Activated B cell treated with CpG ODN at 0.5 μM for 24 hours (primary cell): ENCODE measurements around the gene MUC2. TPM values are rescaled to one million over a fixed set of nuclear protein-coding genes. Genes with fewer than 3 reads are reported as not detected.

ENCODE experiments used
- ATAC-seq: fragments of 200-7000 bp; cut with Tn5 transposase; one replicate; pipeline ENCODE4 v1.10.0; 2021; ENCODE audit warnings: low read depth, mild to moderate bottlenecking, moderate library complexity
- CTCF ChIA-PET: fragments of 350-600 bp; sonication (Branson Sonifier 250); formaldehyde crosslinking; loops from one replicate; lab custom pipeline; 2021; ENCODE audit warnings: antibody characterized with exemption; lab: Charles Lee
- POLR2A ChIA-PET: fragments of 350-600 bp; sonication (Branson Sonifier 250); formaldehyde crosslinking; loops from one replicate; lab custom pipeline; 2021; ENCODE audit warnings: antibody characterized with exemption; lab: Charles Lee
- DNase-seq: peaks from one replicate; pipeline ENCODE4 v3.0.0; 2022
- H3K27ac Mint-ChIP-seq: one replicate; pipeline ENCODE4 v1.8.0; 2020; ENCODE audit warnings: mixed read lengths
- H3K27me3 Mint-ChIP-seq: one replicate; pipeline ENCODE4 v1.8.0; 2021; ENCODE audit warnings: mixed read lengths
- H3K36me3 Mint-ChIP-seq: one replicate; pipeline ENCODE4 v1.8.0; 2021; ENCODE audit warnings: low read depth, mixed read lengths
- H3K4me1 Mint-ChIP-seq: one replicate; pipeline ENCODE4 v1.8.0; 2021; ENCODE audit warnings: mixed read lengths
- H3K4me3 Mint-ChIP-seq: one replicate; pipeline ENCODE4 v1.8.0; 2020; ENCODE audit warnings: mild to moderate bottlenecking, mixed read lengths
- H3K9me3 Mint-ChIP-seq: one replicate; pipeline ENCODE4 v1.8.0; 2020; ENCODE audit warnings: mixed read lengths
- CTCF ChIP-seq: fragments of 200-600 bp; IDR thresholded peaks from one replicate; pipeline ENCODE4 v1.8.0; 2022; ENCODE audit warnings: antibody characterized with exemption, mild to moderate bottlenecking
- intact Hi-C: fragments of 100-400 bp; cut with micrococcal nuclease; formaldehyde crosslinking; loops from one replicate; pipeline ENCODE4 v1.15.1; 2024
- total RNA-seq: library from RNA; stranded (reverse); gene quantifications from 2 replicates; pipeline ENCODE4 v1.2.3, GENCODE V29; 2022

Gene MUC2
- total RNA-seq, 1 donor from 2014 or later = not detected

- H3K36me3 Mint-ChIP-seq = no peaks in the 10 kb centered on the region
- intact Hi-C loops = no loop called here
- ATAC-seq (no peak), DNase-seq (no peak)
- no peak for TF ChIP-seq CTCF
- CTCF ChIA-PET = no interaction called here
- no peak overlapping the region for H3K4me3 Mint-ChIP-seq
- no peaks in the 10 kb centered on the region for H3K27me3 Mint-ChIP-seq
- POLR2A ChIA-PET = no interaction called here
- no peak overlapping the region for H3K27ac Mint-ChIP-seq
- H3K4me1 Mint-ChIP-seq = no peaks in the 10 kb centered on the region
- no peaks in the 10 kb centered on the region for H3K9me3 Mint-ChIP-seq
Measured at GRCh38 chr11:1037506-1038055, 37.1 kb upstream of the MUC2 start.

GRCh38 chr11:1038361-1038760, 36.3 kb upstream of the MUC2 start:
- no peaks in the 10 kb centered on the region for H3K36me3 Mint-ChIP-seq
- DNase-seq (no peak), ATAC-seq (no peak)
- no peaks in the 10 kb centered on the region for H3K4me1 Mint-ChIP-seq
- intact Hi-C loops = no loop called here
- H3K27ac Mint-ChIP-seq = no peak overlapping the region
- POLR2A ChIA-PET = no interaction called here
- CTCF ChIA-PET = no interaction called here
- TF ChIP-seq CTCF = no peak
- no peaks in the 10 kb centered on the region for H3K27me3 Mint-ChIP-seq
- H3K9me3 Mint-ChIP-seq = no peaks in the 10 kb centered on the region
- H3K4me3 Mint-ChIP-seq = no peak overlapping the region

- Mint-ChIP-seq H3K27ac (no peak overlapping the region), H3K4me3 (no peak overlapping the region), H3K27me3 (no peaks in the 10 kb centered on the region), H3K9me3 (no peaks in the 10 kb centered on the region), H3K36me3 (no peaks in the 10 kb centered on the region), H3K4me1 (no peaks in the 10 kb centered on the region)
- TF ChIP-seq CTCF = no peak
- CTCF ChIA-PET = no interaction called here
- intact Hi-C loops = no loop called here
- DNase-seq (no peak), ATAC-seq (no peak)
- POLR2A ChIA-PET = no interaction called here
Measured at GRCh38 chr11:1038921-1039320, 35.8 kb upstream of the MUC2 start.

- intact Hi-C loops = no loop called here
- Mint-ChIP-seq H3K9me3 (no peaks in the 10 kb centered on the region), H3K4me1 (no peaks in the 10 kb centered on the region), H3K36me3 (no peaks in the 10 kb centered on the region), H3K27me3 (no peaks in the 10 kb centered on the region), H3K27ac (no peak overlapping the region), H3K4me3 (no peak overlapping the region)
- TF ChIP-seq CTCF = no peak
- ATAC-seq = no peak
- CTCF ChIA-PET = no interaction called here
- DNase-seq = no peak
- POLR2A ChIA-PET = no interaction called here
Measured at GRCh38 chr11:1039481-1040427, 34.9 kb upstream of the MUC2 start.

GRCh38 chr11:1040428-1041148, 34.1 kb upstream of the MUC2 start:
- ChIA-PET CTCF (no interaction called here), POLR2A (no interaction called here)
- Mint-ChIP-seq H3K36me3 (no peaks in the 10 kb centered on the region), H3K27me3 (no peaks in the 10 kb centered on the region), H3K27ac (no peak overlapping the region), H3K9me3 (peaks cover 2% of the 10 kb centered on the region), H3K4me3 (no peak overlapping the region), H3K4me1 (no peaks in the 10 kb centered on the region)
- TF ChIP-seq CTCF = no peak
- no peak for DNase-seq
- no peak for ATAC-seq
- intact Hi-C loops = no loop called here
